ENCODE results near the gene CD209. TPM values are rescaled to one million over a fixed set of nuclear protein-coding genes. Genes with fewer than 3 reads are reported as not detected.

The CD209 gene
- total RNA-seq, 1 donor from 2014 or later: not detected

Other genes with a start within 250 kb of the CD209 start
- 70.8 and 83.6 TPM in 2 replicates for gene ZNF358, start 231.4 kb downstream of the CD209 start, total RNA-seq
- gene MCOLN1, start 224.9 kb downstream of the CD209 start, total RNA-seq: 9.2 and 10.7 TPM in 2 replicates
- 92.8 and 127 TPM in 2 replicates for gene PNPLA6, start 211.8 kb downstream of the CD209 start, total RNA-seq
- not detected in 2 replicates for gene CAMSAP3, start 151.7 kb downstream of the CD209 start, total RNA-seq
- 30.5 and 31.2 TPM in 2 replicates for gene XAB2, start 118.0 kb downstream of the CD209 start, total RNA-seq
- gene PET100, start 117.7 kb downstream of the CD209 start, total RNA-seq: 8.8 and 15.9 TPM in 2 replicates
- not detected in 2 replicates for gene PCP2, start 113.8 kb downstream of the CD209 start, total RNA-seq
- 1.9 TPM in 1 of 2 replicates, not detected in the other for gene STXBP2, start 110.4 kb downstream of the CD209 start, total RNA-seq
- gene RETN, start 78.5 kb downstream of the CD209 start, total RNA-seq: not detected in 2 replicates
- not detected in 2 replicates for gene MCEMP1, start 70.4 kb downstream of the CD209 start, total RNA-seq
- 50.4 and 95.9 TPM in 2 replicates for gene TRAPPC5, start 66.7 kb downstream of the CD209 start, total RNA-seq
- not detected in 2 replicates for gene FCER2, start 45.4 kb downstream of the CD209 start, total RNA-seq
- gene CLEC4G, start 15.4 kb downstream of the CD209 start, total RNA-seq: not detected in 2 replicates
- gene CLEC4M, start 15.7 kb upstream of the CD209 start, total RNA-seq: not detected in 2 replicates
- 25.2 and 25.4 TPM in 2 replicates for gene EVI5L, start 82.7 kb upstream of the CD209 start, total RNA-seq
- not detected in 2 replicates for gene PRR36, start 126.9 kb upstream of the CD209 start, total RNA-seq
- gene LRRC8E, start 141.0 kb upstream of the CD209 start, total RNA-seq: 0.53 and 1.0 TPM in 2 replicates
- gene MAP2K7, start 156.3 kb upstream of the CD209 start, total RNA-seq: 13.1 and 16.0 TPM in 2 replicates
- 0.21 and 4.2 TPM in 2 replicates for gene TGFBR3L, start 167.3 kb upstream of the CD209 start, total RNA-seq
- gene SNAPC2, start 172.8 kb upstream of the CD209 start, total RNA-seq: 21.5 and 27.5 TPM in 2 replicates
- 5.0 and 7.5 TPM in 2 replicates for gene CTXN1, start 178.6 kb upstream of the CD209 start, total RNA-seq
- gene TIMM44, start 196.1 kb upstream of the CD209 start, total RNA-seq: 72.6 and 88.3 TPM in 2 replicates